HEK293 (cell line): ENCODE data around the gene WDR89.

Source experiments
- CTCF ChIA-PET: fragments of 350-600 bp; formaldehyde crosslinking; extraction: SDS; loops from one replicate; lab custom pipeline; 2021; ENCODE audit warnings: antibody characterized with exemption; lab: Yijun Ruan, JAX
- POLR2A ChIA-PET: fragments of 300-600 bp; formaldehyde crosslinking; extraction: SDS; loops from one replicate; lab custom pipeline; 2020; ENCODE audit warnings: antibody characterized with exemption, inconsistent platforms; lab: Yijun Ruan, JAX
- H3K27ac ChIP-seq: fragments of 200-500 bp; sonication (Bioruptor generic); 2 replicates; pipeline ENCODE4 v1.5.1; 2014; ENCODE audit warnings: low read depth, low read length, control low read depth, inconsistent platforms; ENCODE audit errors: extremely low read depth
- H3K36me3 ChIP-seq, 2 experiments: fragments of 200-500 bp in 1 of 2; sonication (Bioruptor generic) in 1 of 2; 1 replicate in 1 of 2; 2 replicates in 1 of 2; pipeline ENCODE4 v1.5.1; 2014 to 2017; ENCODE audit warnings: inconsistent platforms in 2 of 2, low read length in 2 of 2; ENCODE audit not compliant: control insufficient read depth in 2 of 2, insufficient read depth in 1 of 2
- H3K4me1 ChIP-seq: fragments of 200-500 bp; sonication (Bioruptor generic); 2 replicates; pipeline ENCODE4 v1.5.1; 2014; ENCODE audit warnings: mild to moderate bottlenecking, low read length, inconsistent platforms; ENCODE audit not compliant: control insufficient read depth, insufficient read depth
- H3K4me3 ChIP-seq: 2 replicates; pipeline ENCODE4 v1.5.1; 2011; ENCODE audit warnings: low read depth, mild to moderate bottlenecking, control low read depth, low read length, moderate library complexity
- H3K9me3 ChIP-seq: fragments of 200-500 bp; sonication (Bioruptor generic); 2 replicates; pipeline ENCODE4 v1.5.1; 2014; ENCODE audit warnings: low read depth, low read length, inconsistent platforms; ENCODE audit not compliant: control insufficient read depth, insufficient read depth
- AEBP2 ChIP-seq: fragments of 450-650 bp; formaldehyde crosslinking; IDR thresholded peaks from 2 replicates; pipeline ENCODE4 v1.5.1; 2016; ENCODE audit warnings: missing biosample characterization, missing genetic modification characterization, borderline replicate concordance
- PBX3 ChIP-seq: sonication (generic); formaldehyde crosslinking; IDR thresholded peaks from 2 replicates; pipeline ENCODE4 v1.8.1; 2022; ENCODE audit warnings: mild to moderate bottlenecking, moderate library complexity, missing genetic modification reagents
- PRDM6 ChIP-seq: fragments of 450-650 bp; formaldehyde crosslinking; IDR thresholded peaks from 2 replicates; pipeline ENCODE4 v1.5.1; 2017; ENCODE audit warnings: missing biosample characterization, missing genetic modification characterization
- SCRT1 ChIP-seq: fragments of 450-650 bp; formaldehyde crosslinking; IDR thresholded peaks from 2 replicates; pipeline ENCODE4 v1.5.1; 2016; ENCODE audit warnings: missing biosample characterization, missing genetic modification characterization, borderline replicate concordance
- ZNF121 ChIP-seq: fragments of 450-650 bp; formaldehyde crosslinking; IDR thresholded peaks from 2 replicates; pipeline ENCODE4 v1.5.1; 2016; ENCODE audit warnings: missing biosample characterization, missing genetic modification characterization
- ZNF133 ChIP-seq: fragments of 450-650 bp; formaldehyde crosslinking; IDR thresholded peaks from 2 replicates; pipeline ENCODE4 v1.5.1; 2016; ENCODE audit warnings: missing biosample characterization, missing genetic modification characterization
- ZNF148 ChIP-seq: fragments of 450-650 bp; formaldehyde crosslinking; IDR thresholded peaks from 2 replicates; pipeline ENCODE4 v1.5.0; 2017; ENCODE audit warnings: missing biosample characterization, missing genetic modification characterization, borderline replicate concordance
- ZNF157 ChIP-seq: fragments of 450-650 bp; formaldehyde crosslinking; IDR thresholded peaks from 2 replicates; pipeline ENCODE4 v1.5.1; 2016; ENCODE audit warnings: missing biosample characterization, missing genetic modification characterization
- ZNF530 ChIP-seq: fragments of 450-650 bp; formaldehyde crosslinking; IDR thresholded peaks from 2 replicates; pipeline ENCODE4 v1.5.1; 2016; ENCODE audit warnings: low read depth, missing biosample characterization, missing genetic modification characterization
- ZNF626 ChIP-seq: fragments of 450-650 bp; sonication (Bioruptor Pico); formaldehyde crosslinking; IDR thresholded peaks from 2 replicates; pipeline ENCODE4 v1.5.1; 2018; ENCODE audit warnings: missing biosample characterization, missing genetic modification characterization, inconsistent platforms
- ZNF639 ChIP-seq: fragments of 450-650 bp; formaldehyde crosslinking; IDR thresholded peaks from 2 replicates; pipeline ENCODE4 v1.5.1; 2016; ENCODE audit warnings: missing biosample characterization, missing genetic modification characterization
- ZSCAN18 ChIP-seq: fragments of 450-650 bp; formaldehyde crosslinking; IDR thresholded peaks from 2 replicates; pipeline ENCODE4 v1.5.1; 2016; ENCODE audit warnings: missing biosample characterization, missing genetic modification characterization
- ZXDB ChIP-seq: fragments of 450-650 bp; formaldehyde crosslinking; IDR thresholded peaks from 2 replicates; pipeline ENCODE4 v1.5.1; 2016; ENCODE audit warnings: missing biosample characterization, missing genetic modification characterization

The WDR89 gene

GRCh38 chr14:63562405-63562804 lies 79.3 kb downstream of the WDR89 start:
- ChIA-PET CTCF (interaction anchor here (0.7 kb wide), 1 partner anchor 174 kb away, joined by 3 read pairs; no protein-coding TSS in a partner anchor), POLR2A (no interaction called here)

More at GRCh38 chr14:63562405-63562804, 79.3 kb downstream of the WDR89 start:
- no peak overlapping the region for H3K4me3 ChIP-seq
- TF ChIP-seq ZNF157 (no peak), SCRT1 (tag by site-specific recombination) (no peak), ZNF626 (tag by site-specific recombination) (no peak), PBX3 (CRISPR knock-in tag) (no peak), AEBP2 (tag by site-specific recombination) (no peak), ZNF639 (tag by site-specific recombination) (no peak), ZNF148 (no peak), ZNF530 (tag by site-specific recombination) (no peak), PRDM6 (tag by site-specific recombination) (no peak), ZXDB (no peak), ZNF133 (no peak), ZNF121 (tag by site-specific recombination) (no peak), ZSCAN18 (tag by site-specific recombination) (no peak)
- H3K4me1 ChIP-seq, result peaks cover 5% of the 10 kb centered on the region
- H3K36me3 ChIP-seq, result no peaks in the 10 kb centered on the region
- H3K27ac ChIP-seq, result no peak overlapping the region
- no peaks in the 10 kb centered on the region for H3K9me3 ChIP-seq
